ENCODE results near the gene ICAM4.

ICAM4 gene

GRCh38 chr19:10284065-10284959, 2.4 kb upstream of the ICAM4 start:
- 98% methylated on average over 30 of the region's 34 CpGs for WGBS (ENCODE audit: insufficient coverage)
- POLR2A ChIA-PET = interaction anchor here (1.1 to 5.6 kb wide), 2 partner anchors 13 kb away, joined by 4 to 60 read pairs; partner anchors contain the start of gene ICAM1
- DNase-seq = no peak
- Histone ChIP-seq H3K27ac (ENCODE audit: insufficient read depth in 1 of 2, low read depth in 1 of 2, low read length in 2 of 2, poor library complexity in 1 of 2, severe bottlenecking in 2 of 2) (no peak overlapping the region), H3K27me3 (replicated peaks in 2 of 5; ENCODE audit: control insufficient read depth in 4 of 5, insufficient read depth in 5 of 5, low read length in 4 of 5) (peaks cover 0 to 3% (median 0%) of the 10 kb centered on the region in 5 experiments), H3K36me3 (ENCODE audit: control insufficient read depth in 4 of 4, insufficient read depth in 4 of 4, low read length in 3 of 4) (peaks cover 0 to 24% (median 13%) of the 10 kb centered on the region in 4 experiments), H3K4me1 (ENCODE audit: control extremely low read depth in 1 of 4, control insufficient read depth in 4 of 4, insufficient read depth in 4 of 4, low read length in 3 of 4) (peaks cover 5 to 60% (median 55%) of the 10 kb centered on the region in 4 experiments), H3K4me3 (ENCODE audit: control insufficient read depth in 1 of 7, extremely low read depth in 1 of 7, insufficient read depth in 4 of 7, low read depth in 2 of 7, low read length in 6 of 7) (no peak overlapping the region), H3K9me3 (ENCODE audit: control extremely low read depth in 1 of 5, control insufficient read depth in 4 of 5, insufficient read depth in 2 of 5, low read depth in 1 of 5, low read length in 4 of 5) (no peaks in the 10 kb centered on the region)
- CTCF ChIA-PET = interaction anchor here (1.0 to 3.2 kb wide), 4 partner anchors 11 to 37 kb away, joined by 3 to 16 read pairs (median 4); partner anchors contain the start of gene ICAM1

GRCh38 chr19:10284960-10285278, 1.8 kb upstream of the ICAM4 start:
- H3K4me1 ChIP-seq (ENCODE audit: control extremely low read depth in 1 of 4, control insufficient read depth in 4 of 4, insufficient read depth in 4 of 4, low read length in 3 of 4) = peaks cover 4 to 60% (median 56%) of the 10 kb centered on the region in 4 experiments
- POLR2A ChIA-PET = interaction anchor here (5.6 kb wide), 1 partner anchor 14 kb away, joined by 60 read pairs; the partner anchor contains the start of gene ICAM1
- no peaks in the 10 kb centered on the region for H3K9me3 ChIP-seq (ENCODE audit: control extremely low read depth in 1 of 5, control insufficient read depth in 4 of 5, insufficient read depth in 2 of 5, low read depth in 1 of 5, low read length in 4 of 5)
- WGBS (ENCODE audit: insufficient coverage) = 94% methylated on average over 11 of the region's 13 CpGs
- DNase-seq = no peak
- no peak overlapping the region for H3K27ac ChIP-seq (ENCODE audit: insufficient read depth in 1 of 2, low read depth in 1 of 2, low read length in 2 of 2, poor library complexity in 1 of 2, severe bottlenecking in 2 of 2)
- H3K27me3 ChIP-seq (replicated peaks in 2 of 5; ENCODE audit: control insufficient read depth in 4 of 5, insufficient read depth in 5 of 5, low read length in 4 of 5) = peaks cover 0 to 3% (median under 1%) of the 10 kb centered on the region in 5 experiments
- peaks cover 0 to 24% (median 13%) of the 10 kb centered on the region in 4 experiments for H3K36me3 ChIP-seq (ENCODE audit: control insufficient read depth in 4 of 4, insufficient read depth in 4 of 4, low read length in 3 of 4)
- CTCF ChIA-PET = interaction anchor here (1.5 to 3.2 kb wide), 2 partner anchors 14 to 37 kb away, joined by 4 to 16 read pairs; partner anchors contain the start of gene ICAM1
- H3K4me3 ChIP-seq (ENCODE audit: control insufficient read depth in 1 of 7, extremely low read depth in 1 of 7, insufficient read depth in 4 of 7, low read depth in 2 of 7, low read length in 6 of 7) = no peak overlapping the region

- peak in 1 of 3 donors; percentile 58 for DNase-seq
- Histone ChIP-seq H3K9me3 (ENCODE audit: control extremely low read depth in 1 of 5, control insufficient read depth in 4 of 5, insufficient read depth in 2 of 5, low read depth in 1 of 5, low read length in 4 of 5) (no peaks in the 10 kb centered on the region), H3K36me3 (ENCODE audit: control insufficient read depth in 4 of 4, insufficient read depth in 4 of 4, low read length in 3 of 4) (peaks cover 0 to 24% (median 13%) of the 10 kb centered on the region in 4 experiments), H3K4me1 (ENCODE audit: control extremely low read depth in 1 of 4, control insufficient read depth in 4 of 4, insufficient read depth in 4 of 4, low read length in 3 of 4) (peaks cover under 1 to 60% (median 56%) of the 10 kb centered on the region in 4 experiments), H3K27ac (ENCODE audit: insufficient read depth in 1 of 2, low read depth in 1 of 2, low read length in 2 of 2, poor library complexity in 1 of 2, severe bottlenecking in 2 of 2) (no peak overlapping the region), H3K4me3 (ENCODE audit: control insufficient read depth in 1 of 7, extremely low read depth in 1 of 7, insufficient read depth in 4 of 7, low read depth in 2 of 7, low read length in 6 of 7) (no peak overlapping the region), H3K27me3 (replicated peaks in 2 of 5; ENCODE audit: control insufficient read depth in 4 of 5, insufficient read depth in 5 of 5, low read length in 4 of 5) (peaks cover 0 to 7% (median 6%) of the 10 kb centered on the region in 5 experiments)
- CTCF ChIA-PET = interaction anchor here (0.9 to 7.6 kb wide), 6 partner anchors 15 to 115 kb away, joined by 3 to 83 read pairs (median 6); partner anchors contain the start of genes ICAM1 and RAVER1
- 73% methylated on average over 3 of the region's 4 CpGs for whole genome bisulfite sequencing (ENCODE audit: insufficient coverage)
- POLR2A ChIA-PET = interaction anchor here (1.2 to 5.6 kb wide), 2 partner anchors 14 kb away, joined by 3 to 60 read pairs; partner anchors contain the start of gene ICAM1
Observed at GRCh38 chr19:10285393-10285792, 1.4 kb upstream of the ICAM4 start.

- Histone ChIP-seq H3K4me1 (ENCODE audit: control extremely low read depth in 1 of 4, control insufficient read depth in 4 of 4, insufficient read depth in 4 of 4, low read length in 3 of 4) (peaks cover 0 to 89% (median 86%) of the 10 kb centered on the region in 4 experiments), H3K4me3 (ENCODE audit: control insufficient read depth in 1 of 7, extremely low read depth in 1 of 7, insufficient read depth in 4 of 7, low read depth in 2 of 7, low read length in 6 of 7) (peak overlapping the region in 5 of 7 experiments; percentile 39 to 76 (median 68)), H3K27ac (ENCODE audit: insufficient read depth in 1 of 2, low read depth in 1 of 2, low read length in 2 of 2, poor library complexity in 1 of 2, severe bottlenecking in 2 of 2) (peak overlapping the region in 1 of 2 experiments; percentile 73), H3K27me3 (replicated peaks in 2 of 5; ENCODE audit: control insufficient read depth in 4 of 5, insufficient read depth in 5 of 5, low read length in 4 of 5) (peaks cover 0 to 40% (median 33%) of the 10 kb centered on the region in 5 experiments), H3K9me3 (ENCODE audit: control extremely low read depth in 1 of 5, control insufficient read depth in 4 of 5, insufficient read depth in 2 of 5, low read depth in 1 of 5, low read length in 4 of 5) (no peaks in the 10 kb centered on the region), H3K36me3 (ENCODE audit: control insufficient read depth in 4 of 4, insufficient read depth in 4 of 4, low read length in 3 of 4) (peaks cover 0 to 21% (median 10%) of the 10 kb centered on the region in 4 experiments)
- 0% methylated on average over 20 of the region's 23 CpGs for WGBS (ENCODE audit: insufficient coverage)
- ChIA-PET CTCF (interaction anchor here (1.0 to 7.6 kb wide), 12 partner anchors 10 to 104 kb away, joined by 3 to 83 read pairs (median 6); partner anchors contain the start of gene ICAM1), POLR2A (interaction anchor here (1.0 to 5.6 kb wide), 7 partner anchors 9 to 54 kb away, joined by 3 to 60 read pairs (median 7); partner anchors contain the start of genes ICAM1 and RAVER1)
- peak; percentile 66 to 79 (median 77) for DNase-seq
Observed at GRCh38 chr19:10288662-10289166, 2.0 kb downstream of the ICAM4 start.

GRCh38 chr19:10289167-10289835, 2.5 kb downstream of the ICAM4 start:
- DNase-seq = peak; percentile 75 to 88 (median 85)

GRCh38 chr19:10289836-10290356, 3.1 kb downstream of the ICAM4 start, which contains the start of gene ICAM5:
Gene ICAM5, plus strand, starts transcription at chr19:10289952. Its CDS starts 92 bp downstream, at chr19:10290044.
- H3K4me3 ChIP-seq (ENCODE audit: control insufficient read depth in 1 of 7, extremely low read depth in 1 of 7, insufficient read depth in 4 of 7, low read depth in 2 of 7, low read length in 6 of 7) = peak within 1 kb of the TSS; percentile 40 to 76 (median 54)
- peak in 2 of 3 donors; percentile 58 to 65 for DNase-seq
- 0% methylated on average over 34 of the region's 45 CpGs for WGBS (ENCODE audit: insufficient coverage)
- ChIA-PET POLR2A (interaction anchor here (0.6 to 5.6 kb wide), 7 partner anchors 10 to 341 kb away, joined by 3 to 60 read pairs (median 7); partner anchors contain the start of genes ICAM1 and RAVER1), CTCF (interaction anchor here (0.6 to 7.6 kb wide), 11 partner anchors 9 to 965 kb away, joined by 3 to 83 read pairs (median 6); partner anchors contain the start of gene ICAM1)
- H3K36me3 ChIP-seq (ENCODE audit: control insufficient read depth in 4 of 4, insufficient read depth in 4 of 4, low read length in 3 of 4) = peaks cover 0 to 9% (median 3%) of the 10 kb centered on the region in 4 experiments
- peaks cover 0 to 52% (median 40%) of the 10 kb centered on the region in 5 experiments for H3K27me3 ChIP-seq (replicated peaks in 2 of 5; ENCODE audit: control insufficient read depth in 4 of 5, insufficient read depth in 5 of 5, low read length in 4 of 5)
- H3K9me3 ChIP-seq (ENCODE audit: control extremely low read depth in 1 of 5, control insufficient read depth in 4 of 5, insufficient read depth in 2 of 5, low read depth in 1 of 5, low read length in 4 of 5) = no peaks in the 10 kb centered on the region
- H3K27ac ChIP-seq (ENCODE audit: insufficient read depth in 1 of 2, low read depth in 1 of 2, low read length in 2 of 2, poor library complexity in 1 of 2, severe bottlenecking in 2 of 2) = peak within 1 kb of the TSS in 1 of 2 experiments; percentile 73
- H3K4me1 ChIP-seq (ENCODE audit: control extremely low read depth in 1 of 4, control insufficient read depth in 4 of 4, insufficient read depth in 4 of 4, low read length in 3 of 4) = peaks cover 0 to 96% (median 92%) of the 10 kb centered on the region in 4 experiments

More at GRCh38 chr19:10289167-10289835, 2.5 kb downstream of the ICAM4 start:
- ChIA-PET CTCF (interaction anchor here (1.0 to 7.6 kb wide), 11 partner anchors 9 to 104 kb away, joined by 3 to 83 read pairs (median 6); partner anchors contain the start of gene ICAM1), POLR2A (interaction anchor here (0.6 to 5.6 kb wide), 8 partner anchors 9 to 340 kb away, joined by 3 to 60 read pairs (median 6); partner anchors contain the start of genes ICAM1 and RAVER1)
- peaks cover 0 to 95% (median 92%) of the 10 kb centered on the region in 4 experiments for H3K4me1 ChIP-seq (ENCODE audit: control extremely low read depth in 1 of 4, control insufficient read depth in 4 of 4, insufficient read depth in 4 of 4, low read length in 3 of 4)
- no peaks in the 10 kb centered on the region for H3K9me3 ChIP-seq (ENCODE audit: control extremely low read depth in 1 of 5, control insufficient read depth in 4 of 5, insufficient read depth in 2 of 5, low read depth in 1 of 5, low read length in 4 of 5)
- peaks cover 0 to 46% (median 36%) of the 10 kb centered on the region in 5 experiments for H3K27me3 ChIP-seq (replicated peaks in 2 of 5; ENCODE audit: control insufficient read depth in 4 of 5, insufficient read depth in 5 of 5, low read length in 4 of 5)
- peak overlapping the region in 5 of 7 experiments; percentile 39 to 76 (median 65) for H3K4me3 ChIP-seq (ENCODE audit: control insufficient read depth in 1 of 7, extremely low read depth in 1 of 7, insufficient read depth in 4 of 7, low read depth in 2 of 7, low read length in 6 of 7)
- H3K27ac ChIP-seq (ENCODE audit: insufficient read depth in 1 of 2, low read depth in 1 of 2, low read length in 2 of 2, poor library complexity in 1 of 2, severe bottlenecking in 2 of 2) = peak overlapping the region in 1 of 2 experiments; percentile 73
- H3K36me3 ChIP-seq (ENCODE audit: control insufficient read depth in 4 of 4, insufficient read depth in 4 of 4, low read length in 3 of 4) = peaks cover 0 to 15% (median 8%) of the 10 kb centered on the region in 4 experiments
- 0% methylated on average over 29 of the region's 50 CpGs for WGBS (ENCODE audit: insufficient coverage)
